Right lobe of liver (tissue), 6 donors: ENCODE measurements around the gene UBA1. TPM values are rescaled to one million over a fixed set of nuclear protein-coding genes. Genes with fewer than 3 reads are reported as not detected.

Experiments used
- ATAC-seq, 4 donors: fragments of 200-7000 bp; cut with Tn5 transposase; one replicate each; pipeline ENCODE4 v1.9.1; 2020; ENCODE audit warnings: mild to moderate bottlenecking in 4 of 4, moderate library complexity in 4 of 4
- DNase-seq, 3 donors: peaks; one replicate each; pipeline ENCODE4 v3.0.0-alpha.2; 2020
- H3K27ac ChIP-seq, 3 donors: fragments of 200-600 bp; one replicate each; pipeline ENCODE4 v1.8.0; 2022
- H3K27me3 ChIP-seq, 2 donors: fragments of 200-600 bp; one replicate each; pipeline ENCODE4 v1.8.0; 2022
- H3K36me3 ChIP-seq, 4 donors: fragments of 200-600 bp; sonication (generic) in 1 of 4; one replicate each; pipeline versions ENCODE4 v1.5.1 to v1.8.0; 2017 to 2022; ENCODE audit warnings: control low read depth in 1 of 4
- H3K4me1 ChIP-seq, 4 donors: fragments of 200-600 bp; sonication (generic) in 1 of 4; one replicate each; pipeline versions ENCODE4 v1.5.1 to v1.8.0; 2017 to 2022; ENCODE audit warnings: control low read depth in 1 of 4
- H3K4me3 ChIP-seq, 3 donors: fragments of 200-600 bp; one replicate each; pipeline ENCODE4 v1.8.0; 2022
- H3K9me3 ChIP-seq, 4 donors: fragments of 200-600 bp; sonication (generic) in 1 of 4; one replicate each; pipeline versions ENCODE4 v1.5.1 to v1.8.0; 2017 to 2022; ENCODE audit warnings: control low read depth in 1 of 4
- POLR2A ChIP-seq: fragments of 450-650 bp; IDR thresholded peaks from one replicate; pipeline ENCODE4 v1.6.1; 2017; ENCODE audit warnings: antibody characterized with exemption, mild to moderate bottlenecking
- WGBS: methylation state at CpG from one replicate; pipeline ENCODE4 v1.1.6; 2018; ENCODE audit warnings: low coverage, low lambda C conversion rate; ENCODE audit not compliant: insufficient coverage; ENCODE audit errors: missing lambda C conversion rate; 5-methylcytosine and 5-hydroxymethylcytosine counted together
- intact Hi-C, 2 donors: fragments of 100-400 bp; cut with DNase I; formaldehyde crosslinking; loops; one replicate each; pipeline versions ENCODE4 v1.11.2 to v1.14.1; 2022
- total RNA-seq, 6 experiments: library from RNA; depleted of rRNA in 2 of 6; stranded (reverse); fragments of >200 nt in 2 of 6; fragmentation: NEBNext Ultra II Directional in 3 of 6; extraction: Animal tissue kit (Norgen Biotek cat#: 25700) in 3 of 6; gene quantifications; one replicate each; pipeline versions ENCODE4 v1.1.0 to v1.2.4, GENCODE V29; 2016 to 2023
- TF ChIP-seq, protein P1 (sequence below), 4 donors: fragments of 200-600 bp in 3 of 4; fragments of 450-650 bp in 1 of 4; IDR thresholded peaks; one replicate each; pipeline versions ENCODE4 v1.5.1 to v1.8.0; 2016 to 2022; ENCODE audit warnings: antibody characterized with exemption in 4 of 4, mild to moderate bottlenecking in 2 of 4
- donor health status: DM: no; HTN: yes; CAD: no.
- donor health status: DM: no; HTN: no; CAD: no.
- donor health status: DM: no; HTN: no; CAD: no.
- donor health status: DM: no; HTN: yes; CAD: no.
- donor health status: DM: no; HTN: yes; CAD: no.

Gene UBA1
- total RNA-seq, 6 experiments from 2014 or later, result 85.1 to 120 (median 107) TPM

DNA sequence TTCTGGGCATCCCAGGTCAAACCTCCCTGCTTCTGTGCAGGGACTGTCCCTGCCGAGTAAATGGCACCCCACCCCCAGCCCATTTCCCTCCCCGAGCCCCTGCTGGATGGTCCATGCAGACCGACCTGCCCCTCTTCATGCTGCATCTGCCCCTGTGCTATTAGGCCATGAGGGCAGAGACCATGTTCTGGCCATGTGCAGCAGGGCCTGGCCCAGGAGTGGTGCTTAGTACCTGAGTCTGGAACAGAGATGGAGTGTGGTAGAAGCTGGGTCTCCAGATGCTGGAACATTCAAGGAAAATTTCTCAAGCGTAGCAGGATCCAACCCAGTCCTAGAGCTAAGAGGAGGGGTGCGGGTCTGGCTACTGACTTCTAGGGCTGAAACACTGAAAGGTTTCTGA is 15.3 kb upstream of the UBA1 start:
- Histone ChIP-seq H3K4me1 (no peaks in the 10 kb centered on the region), H3K4me3 (no peak overlapping the region), H3K36me3 (peaks cover 0 to 52% (median 4%) of the 10 kb centered on the region in 4 donors), H3K27ac (no peak overlapping the region), H3K27me3 (no peaks in the 10 kb centered on the region), H3K9me3 (no peaks in the 10 kb centered on the region)
- ATAC-seq (no peak), DNase-seq (peak in 1 of 3 donors; percentile 28)
- 64% methylated on average over 5 of the region's 5 CpGs for WGBS
- TF ChIP-seq POLR2A, result no peak
- TF ChIP-seq, protein P1, sequence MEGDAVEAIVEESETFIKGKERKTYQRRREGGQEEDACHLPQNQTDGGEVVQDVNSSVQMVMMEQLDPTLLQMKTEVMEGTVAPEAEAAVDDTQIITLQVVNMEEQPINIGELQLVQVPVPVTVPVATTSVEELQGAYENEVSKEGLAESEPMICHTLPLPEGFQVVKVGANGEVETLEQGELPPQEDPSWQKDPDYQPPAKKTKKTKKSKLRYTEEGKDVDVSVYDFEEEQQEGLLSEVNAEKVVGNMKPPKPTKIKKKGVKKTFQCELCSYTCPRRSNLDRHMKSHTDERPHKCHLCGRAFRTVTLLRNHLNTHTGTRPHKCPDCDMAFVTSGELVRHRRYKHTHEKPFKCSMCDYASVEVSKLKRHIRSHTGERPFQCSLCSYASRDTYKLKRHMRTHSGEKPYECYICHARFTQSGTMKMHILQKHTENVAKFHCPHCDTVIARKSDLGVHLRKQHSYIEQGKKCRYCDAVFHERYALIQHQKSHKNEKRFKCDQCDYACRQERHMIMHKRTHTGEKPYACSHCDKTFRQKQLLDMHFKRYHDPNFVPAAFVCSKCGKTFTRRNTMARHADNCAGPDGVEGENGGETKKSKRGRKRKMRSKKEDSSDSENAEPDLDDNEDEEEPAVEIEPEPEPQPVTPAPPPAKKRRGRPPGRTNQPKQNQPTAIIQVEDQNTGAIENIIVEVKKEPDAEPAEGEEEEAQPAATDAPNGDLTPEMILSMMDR (IDR thresholded peaks at IDR 0.05), result no peak
- intact Hi-C loops, result no loop called here

DNA sequence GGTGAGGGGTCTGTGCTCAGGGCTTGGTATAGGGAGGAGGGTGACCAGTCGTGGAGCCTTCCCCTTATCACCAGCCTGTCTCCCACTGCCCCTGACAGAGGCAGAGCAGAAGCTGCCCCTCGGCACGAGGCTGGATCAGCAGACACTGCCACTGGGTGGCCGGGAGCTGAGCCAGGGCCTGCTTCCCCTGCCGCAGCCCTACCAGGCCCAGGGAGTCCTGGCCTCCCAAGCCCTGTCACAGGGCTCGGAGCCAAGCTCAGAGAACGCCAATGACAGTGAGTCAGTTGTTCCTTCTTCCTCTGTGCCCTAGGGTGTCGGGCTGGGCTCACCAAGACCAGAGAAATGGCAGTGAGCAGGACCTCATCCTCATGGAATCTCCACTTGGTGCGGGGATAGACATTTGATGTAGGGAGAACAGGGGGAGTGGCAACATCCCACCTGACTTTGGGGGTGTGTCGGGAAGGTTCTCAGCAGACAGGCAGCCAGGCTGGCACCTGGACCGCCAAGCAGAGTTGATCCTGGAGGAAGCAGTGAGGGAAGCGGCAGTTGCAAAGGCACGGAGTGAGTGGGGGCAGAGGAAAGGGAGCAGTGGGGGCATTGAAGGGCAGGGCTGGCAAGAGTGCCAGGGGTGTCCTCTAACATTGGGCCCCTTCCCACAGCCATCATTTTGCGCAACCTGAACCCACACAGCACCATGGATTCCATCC is 14.3 kb upstream of the UBA1 start:
- 71% methylated on average over 1 of the region's 14 CpGs for WGBS
- peaks cover 0 to 51% (median 4%) of the 10 kb centered on the region in 4 donors for H3K36me3 ChIP-seq

DNA sequence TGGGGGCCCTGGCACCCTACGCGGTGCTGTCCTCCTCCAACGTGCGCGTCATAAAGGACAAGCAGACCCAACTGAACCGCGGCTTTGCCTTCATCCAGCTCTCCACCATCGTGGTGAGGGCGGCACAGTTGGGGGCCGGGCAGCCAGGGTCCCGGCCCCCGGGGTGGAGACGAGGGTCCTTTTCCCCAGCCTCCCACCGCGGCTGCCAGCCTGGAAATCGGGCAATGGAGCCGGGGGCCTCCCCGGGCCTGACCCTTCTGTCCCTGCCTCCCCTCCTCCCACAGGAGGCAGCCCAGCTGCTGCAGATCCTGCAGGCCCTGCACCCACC is 13.7 kb upstream of the UBA1 start:
- Histone ChIP-seq H3K36me3 (peaks cover 0 to 56% (median 4%) of the 10 kb centered on the region in 4 donors), H3K9me3 (no peaks in the 10 kb centered on the region), H3K4me3 (no peak overlapping the region), H3K27me3 (no peaks in the 10 kb centered on the region), H3K4me1 (no peaks in the 10 kb centered on the region), H3K27ac (no peak overlapping the region)
- TF ChIP-seq POLR2A, result no peak
- TF ChIP-seq, protein P1 (IDR thresholded peaks at IDR 0.05), result no peak
- WGBS, result 67% methylated on average over 1 of the region's 18 CpGs
- ATAC-seq (no peak), DNase-seq (peak in 1 of 3 donors; percentile 32)
- intact Hi-C loops, result loop anchor here in 1 of 2 donors (10.0 kb wide), 1 partner anchor 205 kb away; no protein-coding TSS in a partner anchor

More for the DNA sequence above, 14.3 kb upstream of the UBA1 start:
- intact Hi-C loops, result no loop called here
- no peaks in the 10 kb centered on the region for H3K4me1 ChIP-seq
- no peak overlapping the region for H3K27ac ChIP-seq
- no peaks in the 10 kb centered on the region for H3K9me3 ChIP-seq
- DNase-seq, result peak in 1 of 3 donors; percentile 50
- H3K27me3 ChIP-seq, result no peaks in the 10 kb centered on the region
- H3K4me3 ChIP-seq, result no peak overlapping the region
- ATAC-seq, result peak in 2 of 4 donors; percentile 22 to 32
- TF ChIP-seq, protein P1 (IDR thresholded peaks at IDR 0.05), result no peak
- TF ChIP-seq POLR2A, result no peak

DNA sequence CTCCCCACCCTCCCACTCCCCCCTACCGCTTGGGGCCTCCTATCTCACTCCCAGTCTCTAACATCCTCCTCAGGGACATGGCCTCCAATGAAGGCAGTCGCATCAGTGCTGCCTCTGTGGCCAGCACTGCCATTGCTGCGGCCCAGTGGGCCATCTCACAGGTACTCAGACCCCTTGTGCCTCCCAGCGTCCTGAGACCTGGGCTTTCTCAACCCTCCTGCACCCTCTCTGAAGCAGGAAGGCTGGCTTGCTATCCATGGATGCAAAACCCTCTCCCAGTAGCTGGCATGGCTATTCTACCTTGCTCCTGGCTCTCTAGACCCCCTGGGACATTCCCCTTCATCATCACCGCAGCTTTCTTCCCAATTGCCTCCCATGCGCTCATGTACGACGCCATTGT is 13.3 kb upstream of the UBA1 start:
- Histone ChIP-seq H3K9me3 (no peaks in the 10 kb centered on the region), H3K4me1 (no peaks in the 10 kb centered on the region), H3K27me3 (no peaks in the 10 kb centered on the region), H3K36me3 (peaks cover 0 to 61% (median 4%) of the 10 kb centered on the region in 4 donors), H3K27ac (no peak overlapping the region), H3K4me3 (no peak overlapping the region)
- intact Hi-C loops, result loop anchor here in 1 of 2 donors (10.0 kb wide), 1 partner anchor 204 kb away; no protein-coding TSS in a partner anchor
- DNase-seq, result peak in 1 of 3 donors; percentile 18
- WGBS, result 83% methylated on average over 6 of the region's 8 CpGs
- ATAC-seq, result no peak
- TF ChIP-seq POLR2A, result no peak
- TF ChIP-seq, protein P1 (IDR thresholded peaks at IDR 0.05), result no peak
